WTC11 (cell line): ENCODE results near the gene OR6B2. TPM values are rescaled to one million over a fixed set of nuclear protein-coding genes. Genes with fewer than 3 reads are reported as not detected.

ENCODE experiments used
- ATAC-seq: fragments of 200-7000 bp; cut with Tn5 transposase; 2 replicates; pipeline ENCODE4 v1.10.0; 2021; ENCODE audit warnings: mild to moderate bottlenecking, moderate library complexity
- CTCF ChIA-PET: fragments of 300-600 bp; sonication (Branson Sonifier 250); formaldehyde crosslinking; loops from one replicate; lab custom pipeline; 2021; ENCODE audit warnings: antibody characterized with exemption; lab: Charles Lee
- POLR2A ChIA-PET: fragments of 350-600 bp; sonication (Branson Sonifier 250); formaldehyde crosslinking; loops from one replicate; lab custom pipeline; 2021; ENCODE audit warnings: antibody characterized with exemption; lab: Charles Lee
- DNase-seq: peaks from one replicate; pipeline ENCODE4 v3.0.0; 2021; ENCODE audit warnings: low spot score
- H3K27ac Mint-ChIP-seq: 2 replicates; pipeline ENCODE4 v1.8.0; 2021; ENCODE audit warnings: mixed read lengths
- H3K27me3 Mint-ChIP-seq: 2 replicates; pipeline ENCODE4 v1.8.0; 2021; ENCODE audit warnings: low read depth, mild to moderate bottlenecking, moderate library complexity, mixed read lengths
- H3K36me3 Mint-ChIP-seq: 2 replicates; pipeline ENCODE4 v1.8.0; 2021; ENCODE audit warnings: mixed read lengths
- H3K4me1 Mint-ChIP-seq: 2 replicates; pipeline ENCODE4 v1.8.0; 2022; ENCODE audit warnings: mixed read lengths
- H3K4me3 Mint-ChIP-seq: 2 replicates; pipeline ENCODE4 v1.8.0; 2021; ENCODE audit warnings: mild to moderate bottlenecking, moderate library complexity, mixed read lengths
- H3K9me3 Mint-ChIP-seq: 2 replicates; pipeline ENCODE4 v1.8.0; 2021; ENCODE audit warnings: mixed read lengths
- ARID4B ChIP-seq: sonication (generic); formaldehyde crosslinking; IDR thresholded peaks from 2 replicates; pipeline ENCODE4 v1.8.0; 2023; ENCODE audit warnings: missing genetic modification reagents, mild to moderate bottlenecking, borderline replicate concordance
- ATF1 ChIP-seq: sonication (generic); formaldehyde crosslinking; IDR thresholded peaks from 2 replicates; pipeline ENCODE4 v1.8.1; 2023; ENCODE audit warnings: mild to moderate bottlenecking, moderate library complexity, missing genetic modification reagents
- ATF2 ChIP-seq: sonication (generic); formaldehyde crosslinking; IDR thresholded peaks from 2 replicates; pipeline ENCODE4 v1.8.1; 2022; ENCODE audit warnings: low read depth, missing genetic modification reagents, borderline replicate concordance
- CBFB ChIP-seq: sonication (generic); formaldehyde crosslinking; IDR thresholded peaks from 2 replicates; pipeline ENCODE4 v1.8.1; 2022; ENCODE audit warnings: mild to moderate bottlenecking, low read depth, missing genetic modification reagents
- EMX1 ChIP-seq: fragments of 250-450 bp; sonication (Bioruptor Pico); IDR thresholded peaks from 2 replicates; pipeline ENCODE4 v1.8.0; 2021; ENCODE audit warnings: mild to moderate bottlenecking
- ETV6 ChIP-seq: sonication (generic); formaldehyde crosslinking; IDR thresholded peaks from 2 replicates; pipeline ENCODE4 v1.8.1; 2022; ENCODE audit warnings: mild to moderate bottlenecking, missing genetic modification reagents
- FOXK1 ChIP-seq: sonication (generic); formaldehyde crosslinking; IDR thresholded peaks from 2 replicates; pipeline ENCODE4 v1.8.0; 2022; ENCODE audit warnings: mild to moderate bottlenecking, moderate library complexity, missing genetic modification reagents
- HMGXB4 ChIP-seq: sonication (generic); formaldehyde crosslinking; IDR thresholded peaks from 2 replicates; pipeline ENCODE4 v1.8.1; 2023; ENCODE audit warnings: mild to moderate bottlenecking, moderate library complexity, missing genetic modification reagents
- JAZF1 ChIP-seq: fragments of 250-450 bp; sonication (Bioruptor Pico); IDR thresholded peaks from 2 replicates; pipeline ENCODE4 v1.9.0; 2021; ENCODE audit warnings: moderate library complexity, mild to moderate bottlenecking, inconsistent platforms
- NR2C2 ChIP-seq: sonication (generic); formaldehyde crosslinking; IDR thresholded peaks from 2 replicates; pipeline ENCODE4 v1.8.0; 2022; ENCODE audit warnings: mild to moderate bottlenecking, missing genetic modification reagents
- NR3C1 ChIP-seq: sonication (generic); formaldehyde crosslinking; conservative IDR thresholded peaks from 2 replicates; pipeline ENCODE4 v1.8.1; 2023; ENCODE audit warnings: low read depth, mild to moderate bottlenecking, missing genetic modification reagents
- ZBTB21 ChIP-seq: sonication (generic); formaldehyde crosslinking; IDR thresholded peaks from 2 replicates; pipeline ENCODE4 v1.8.1; 2023; ENCODE audit warnings: mild to moderate bottlenecking, missing genetic modification reagents, borderline replicate concordance
- ZNF138 ChIP-seq: sonication (generic); formaldehyde crosslinking; conservative IDR thresholded peaks from 2 replicates; pipeline ENCODE4 v1.8.1; 2022; ENCODE audit warnings: mild to moderate bottlenecking, moderate library complexity, missing genetic modification reagents
- ZNF425 ChIP-seq: fragments of 250-450 bp; sonication (Bioruptor Pico); conservative IDR thresholded peaks from 2 replicates; pipeline ENCODE4 v1.9.0; 2021; ENCODE audit warnings: mild to moderate bottlenecking
- total RNA-seq: library from RNA; stranded (reverse); gene quantifications from 3 replicates; pipeline ENCODE4 v1.2.3, GENCODE V29; 2021
- TF ChIP-seq, protein P1 (sequence below): sonication (generic); formaldehyde crosslinking; IDR thresholded peaks from 2 replicates; pipeline ENCODE4 v1.8.1; 2023; ENCODE audit warnings: mild to moderate bottlenecking, missing genetic modification reagents, moderate library complexity

The OR6B2 gene
- total RNA-seq, 1 experiment from 2014 or later, result not detected

DNA sequence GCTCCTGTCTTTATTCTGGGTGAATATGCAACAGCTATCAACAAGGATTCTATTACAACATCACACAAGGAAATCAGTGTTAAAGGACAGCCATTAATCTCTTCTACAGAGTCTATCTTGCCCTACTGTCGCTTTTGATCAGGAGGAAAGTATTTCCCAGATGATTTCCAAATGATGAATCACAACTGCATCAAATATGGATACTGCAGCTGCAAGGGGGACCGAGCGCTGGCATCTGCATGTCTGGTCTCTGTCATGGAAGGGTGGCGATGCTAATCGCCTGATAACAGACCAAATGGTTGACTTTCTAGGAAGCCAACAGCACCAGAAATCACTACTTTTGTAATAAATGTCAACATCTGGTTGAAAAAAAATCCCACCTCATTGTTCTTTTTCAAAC, 44.3 kb upstream of the OR6B2 start:
- ChIA-PET CTCF (interaction anchor here (1.7 kb wide), 1 partner anchor 8 kb away, joined by 4 read pairs; no protein-coding TSS in a partner anchor), POLR2A (no interaction called here)
- H3K36me3 Mint-ChIP-seq, result peaks cover 25% of the 10 kb centered on the region
- DNase-seq (no peak), ATAC-seq (no peak)
- TF ChIP-seq NR3C1 (CRISPR knock-in tag) (no peak), ZNF138 (CRISPR knock-in tag) (no peak), HMGXB4 (no peak)
- TF ChIP-seq, protein P1, sequence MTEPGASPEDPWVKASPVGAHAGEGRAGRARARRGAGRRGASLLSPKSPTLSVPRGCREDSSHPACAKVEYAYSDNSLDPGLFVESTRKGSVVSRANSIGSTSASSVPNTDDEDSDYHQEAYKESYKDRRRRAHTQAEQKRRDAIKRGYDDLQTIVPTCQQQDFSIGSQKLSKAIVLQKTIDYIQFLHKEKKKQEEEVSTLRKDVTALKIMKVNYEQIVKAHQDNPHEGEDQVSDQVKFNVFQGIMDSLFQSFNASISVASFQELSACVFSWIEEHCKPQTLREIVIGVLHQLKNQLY (CRISPR knock-in tag), result no peak
- H3K27ac Mint-ChIP-seq, result no peak overlapping the region
- no peaks in the 10 kb centered on the region for H3K4me1 Mint-ChIP-seq
- H3K9me3 Mint-ChIP-seq, result peaks cover 66% of the 10 kb centered on the region
- peaks cover 9% of the 10 kb centered on the region; the same call in 1 of the 2 replicates for H3K27me3 Mint-ChIP-seq
- H3K4me3 Mint-ChIP-seq, result no peak overlapping the region

GRCh38 chr2:240070907-240071306, 40.7 kb upstream of the OR6B2 start:
- Mint-ChIP-seq H3K4me1 (peaks cover 14% of the 10 kb centered on the region), H3K27me3 (peaks cover 4% of the 10 kb centered on the region; the same call in 1 of the 2 replicates), H3K4me3 (no peak overlapping the region), H3K9me3 (peaks cover 55% of the 10 kb centered on the region), H3K27ac (no peak overlapping the region), H3K36me3 (peaks cover 9% of the 10 kb centered on the region)
- no peak for TF ChIP-seq ZNF425 (CRISPR knock-in tag)
- TF ChIP-seq ARID4B, result no peak
- no peak for TF ChIP-seq EMX1 (CRISPR knock-in tag)
- TF ChIP-seq NR2C2 (CRISPR knock-in tag), result no peak
- TF ChIP-seq FOXK1 (CRISPR knock-in tag), result no peak
- TF ChIP-seq ATF1 (CRISPR knock-in tag), result no peak
- no peak for TF ChIP-seq ATF2 (CRISPR knock-in tag)
- no peak for TF ChIP-seq CBFB (CRISPR knock-in tag)
- no peak for TF ChIP-seq ETV6
- no peak for TF ChIP-seq JAZF1
- TF ChIP-seq ZBTB21 (CRISPR knock-in tag), result no peak
- no peak for ATAC-seq
- DNase-seq, result no peak
- CTCF ChIA-PET, result interaction anchor here (0.6 kb wide), 1 partner anchor 63 kb away, joined by 3 read pairs; no protein-coding TSS in a partner anchor
- POLR2A ChIA-PET, result no interaction called here
